SH-SY5Y (cell line): ENCODE results near the gene RNF182.

Experiments used
- GATA2 ChIP-seq: IDR thresholded peaks from 2 replicates; pipeline ENCODE4 v1.6.1; 2011; ENCODE audit warnings: mild to moderate bottlenecking, low read depth, low read length
- GATA3 ChIP-seq: IDR thresholded peaks from 2 replicates; pipeline ENCODE4 v1.6.1; 2011; ENCODE audit warnings: low read depth, mild to moderate bottlenecking, low read length, moderate library complexity

DNA sequence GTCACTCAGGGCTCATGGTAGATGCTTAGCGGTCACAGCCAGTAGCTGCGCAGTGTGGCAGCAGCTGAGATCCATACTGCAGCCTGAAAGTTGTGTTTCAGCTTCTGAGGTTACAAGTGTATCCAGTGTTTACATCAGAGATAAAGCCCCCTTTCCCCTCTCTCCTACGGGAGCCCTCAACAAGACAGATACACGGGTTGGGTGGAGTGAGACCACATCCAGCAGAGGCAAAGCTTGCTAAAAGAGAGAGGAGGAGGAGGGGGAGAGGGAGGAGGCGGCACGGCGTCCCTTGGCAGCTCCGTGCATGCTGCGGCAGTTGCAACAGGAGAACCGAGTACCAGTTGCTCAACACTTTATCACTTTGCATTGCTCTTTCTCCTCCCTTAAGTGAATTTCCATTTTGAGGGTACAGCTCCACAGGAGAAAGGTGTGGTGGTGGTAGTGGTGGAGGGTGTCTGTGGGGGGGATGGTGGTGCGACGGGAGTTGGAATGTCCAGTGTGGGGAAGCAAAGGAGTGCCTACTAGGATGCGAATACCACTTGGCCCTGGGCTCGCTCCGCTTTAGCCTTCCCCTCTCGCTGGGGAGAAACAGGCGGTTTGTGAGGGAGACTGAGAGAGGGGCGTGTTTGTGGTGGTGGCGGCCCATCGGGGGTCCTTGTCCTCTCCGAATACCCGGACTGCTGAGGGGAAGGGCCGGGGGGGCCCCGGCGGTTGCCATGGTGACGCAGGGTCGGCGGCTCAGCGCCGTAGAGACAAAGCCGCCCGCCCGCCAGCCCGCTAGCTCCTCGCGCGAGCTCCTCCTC lies 405 bp upstream of the RNF182 start:
- TF ChIP-seq GATA2, result no peak
- TF ChIP-seq GATA3, result no peak
